ENCODE data around the gene IL17A. TPM values are rescaled to one million over a fixed set of nuclear protein-coding genes. Genes with fewer than 3 reads are reported as not detected.

Gene IL17A
- total RNA-seq, 2 donors from 2014 or later = not detected

DNA sequence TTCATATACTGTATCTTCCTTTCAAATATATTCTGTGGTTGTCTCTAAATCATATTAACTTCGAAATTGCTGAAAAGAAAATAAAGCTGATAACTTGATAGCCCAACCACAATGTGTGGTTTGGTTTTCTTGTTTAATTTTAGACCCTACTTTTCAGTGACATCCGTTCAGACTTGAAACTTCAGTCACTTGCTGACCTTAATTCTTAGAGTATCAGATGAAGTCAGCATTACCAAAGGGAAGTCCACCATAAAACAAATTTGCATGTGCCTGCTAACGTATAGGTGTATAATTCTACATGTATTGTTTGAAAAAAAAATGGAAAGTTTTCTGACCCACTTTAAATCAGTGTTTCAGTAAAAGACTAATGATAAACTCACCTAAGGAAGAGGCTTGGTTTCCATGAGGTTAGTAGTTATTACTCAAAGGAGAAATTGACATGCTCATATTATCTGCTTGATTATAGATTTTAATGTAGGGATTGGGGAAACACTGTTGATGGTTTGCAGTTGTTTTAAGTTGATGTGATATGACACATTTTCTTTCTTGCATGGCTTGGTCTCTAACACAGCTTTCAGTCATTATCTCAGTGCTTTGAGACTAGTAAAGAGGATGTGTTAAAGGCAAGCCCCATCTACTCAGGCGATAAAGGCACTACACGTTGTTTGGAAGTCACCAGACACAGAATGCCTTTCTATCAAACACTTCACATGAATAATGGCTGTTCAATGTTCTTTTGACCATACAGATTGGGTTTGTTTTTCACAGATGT is 5.2 kb upstream of the IL17A start:
- TF ChIP-seq, protein P1, sequence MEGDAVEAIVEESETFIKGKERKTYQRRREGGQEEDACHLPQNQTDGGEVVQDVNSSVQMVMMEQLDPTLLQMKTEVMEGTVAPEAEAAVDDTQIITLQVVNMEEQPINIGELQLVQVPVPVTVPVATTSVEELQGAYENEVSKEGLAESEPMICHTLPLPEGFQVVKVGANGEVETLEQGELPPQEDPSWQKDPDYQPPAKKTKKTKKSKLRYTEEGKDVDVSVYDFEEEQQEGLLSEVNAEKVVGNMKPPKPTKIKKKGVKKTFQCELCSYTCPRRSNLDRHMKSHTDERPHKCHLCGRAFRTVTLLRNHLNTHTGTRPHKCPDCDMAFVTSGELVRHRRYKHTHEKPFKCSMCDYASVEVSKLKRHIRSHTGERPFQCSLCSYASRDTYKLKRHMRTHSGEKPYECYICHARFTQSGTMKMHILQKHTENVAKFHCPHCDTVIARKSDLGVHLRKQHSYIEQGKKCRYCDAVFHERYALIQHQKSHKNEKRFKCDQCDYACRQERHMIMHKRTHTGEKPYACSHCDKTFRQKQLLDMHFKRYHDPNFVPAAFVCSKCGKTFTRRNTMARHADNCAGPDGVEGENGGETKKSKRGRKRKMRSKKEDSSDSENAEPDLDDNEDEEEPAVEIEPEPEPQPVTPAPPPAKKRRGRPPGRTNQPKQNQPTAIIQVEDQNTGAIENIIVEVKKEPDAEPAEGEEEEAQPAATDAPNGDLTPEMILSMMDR (IDR thresholded peaks at IDR 0.05) = no peak
- ATAC-seq (ENCODE audit: insufficient number of reproducible peaks, low FRiP score, low read depth) (no peak), DNase-seq (ENCODE audit: low spot score) (no peak)
- Histone ChIP-seq H3K9me3 (no peaks in the 10 kb centered on the region), H3K4me1 (ENCODE audit: control insufficient read depth in 1 of 2, low read depth in 2 of 2) (no peaks in the 10 kb centered on the region), H3K27me3 (replicated peaks; ENCODE audit: insufficient read depth) (no peaks in the 10 kb centered on the region), H3K27ac (no peak overlapping the region), H3K36me3 (no peaks in the 10 kb centered on the region), H3K4me3 (no peak overlapping the region)

DNA sequence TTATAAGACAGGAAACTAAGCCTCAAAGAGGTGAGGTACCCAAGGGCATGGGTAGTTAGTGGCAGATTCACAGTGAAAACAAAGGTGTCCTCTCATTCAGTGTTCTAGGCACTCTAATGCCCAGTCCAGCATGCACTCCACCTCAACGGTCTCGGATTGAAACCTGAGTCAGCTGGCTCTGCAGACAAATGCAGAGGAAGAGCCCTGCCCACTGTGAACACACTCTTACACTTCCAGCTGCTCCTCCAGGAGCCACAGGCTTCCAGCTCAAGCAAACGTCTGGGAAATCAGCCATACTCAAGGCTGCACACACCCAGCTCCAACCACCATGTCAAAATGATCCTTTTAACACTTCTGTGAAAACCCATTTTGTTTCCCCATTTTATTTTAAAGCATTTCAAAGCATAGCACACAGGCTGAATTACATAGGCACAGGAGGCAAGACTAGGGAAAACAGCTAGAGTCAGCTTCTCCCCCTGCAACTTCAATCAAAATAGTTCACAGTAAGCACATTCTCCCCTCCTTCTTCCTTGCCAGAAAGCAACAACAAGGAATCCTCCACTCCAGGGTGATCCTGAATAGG is 3.0 kb upstream of the IL17A start:
- Histone ChIP-seq H3K9me3 (no peaks in the 10 kb centered on the region), H3K27ac (no peak overlapping the region), H3K36me3 (no peaks in the 10 kb centered on the region), H3K27me3 (replicated peaks; ENCODE audit: insufficient read depth) (no peaks in the 10 kb centered on the region), H3K4me1 (ENCODE audit: control insufficient read depth in 1 of 2, low read depth in 2 of 2) (no peaks in the 10 kb centered on the region), H3K4me3 (no peak overlapping the region)
- TF ChIP-seq, protein P1 (IDR thresholded peaks at IDR 0.05) = no peak
- DNase-seq (ENCODE audit: low spot score) = no peak
- no peak for ATAC-seq (ENCODE audit: insufficient number of reproducible peaks, low FRiP score, low read depth)

DNA sequence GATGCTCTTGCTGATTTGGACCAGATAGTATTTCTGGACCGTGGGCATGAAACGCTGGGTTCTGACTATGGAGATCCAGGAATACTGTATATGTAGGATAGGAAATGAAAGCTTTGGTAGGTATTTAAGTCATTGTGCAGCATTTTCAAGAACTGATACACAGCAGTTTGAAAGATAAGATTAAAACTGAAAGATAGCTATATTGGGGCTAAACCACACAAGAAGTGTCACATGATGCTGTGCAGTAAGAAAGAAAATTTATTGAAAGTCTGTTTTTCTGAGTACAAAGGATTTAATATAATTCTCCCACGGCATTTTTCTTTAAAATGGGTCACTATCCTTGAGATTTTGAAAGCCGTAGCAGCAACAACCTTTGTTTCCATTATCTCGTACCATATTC is 305 bp downstream of the IL17A start:
- Histone ChIP-seq H3K4me1 (ENCODE audit: control insufficient read depth in 1 of 2, low read depth in 2 of 2) (no peaks in the 10 kb centered on the region), H3K9me3 (no peaks in the 10 kb centered on the region), H3K27ac (no peak overlapping the region), H3K36me3 (no peaks in the 10 kb centered on the region), H3K27me3 (replicated peaks; ENCODE audit: insufficient read depth) (no peaks in the 10 kb centered on the region), H3K4me3 (no peak overlapping the region)
- TF ChIP-seq, protein P1 (IDR thresholded peaks at IDR 0.05) = no peak
- ATAC-seq (ENCODE audit: insufficient number of reproducible peaks, low FRiP score, low read depth) (no peak), DNase-seq (ENCODE audit: low spot score) (no peak)

DNA sequence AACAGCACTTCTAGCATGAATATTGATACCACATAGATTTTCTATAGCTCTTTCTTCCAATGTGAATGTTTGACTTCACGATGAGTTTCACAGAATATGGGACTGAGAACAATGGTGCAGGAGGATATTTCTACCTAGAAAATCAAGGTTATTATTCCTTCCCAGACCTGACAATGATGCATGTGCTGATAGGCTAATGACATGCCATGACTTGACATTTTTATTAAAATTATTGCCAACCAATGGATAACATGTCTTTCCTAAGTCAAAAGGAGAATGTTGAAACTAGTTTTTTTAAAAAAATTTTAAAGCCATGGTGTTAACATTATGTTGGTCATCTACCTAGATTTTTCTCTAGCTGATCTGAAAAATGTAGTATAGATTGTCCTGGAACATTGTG is 923 bp downstream of the IL17A start:
- H3K4me1 ChIP-seq (ENCODE audit: control insufficient read depth in 1 of 2, low read depth in 2 of 2) = no peaks in the 10 kb centered on the region
- TF ChIP-seq, protein P1 (IDR thresholded peaks at IDR 0.05) = no peak

DNA sequence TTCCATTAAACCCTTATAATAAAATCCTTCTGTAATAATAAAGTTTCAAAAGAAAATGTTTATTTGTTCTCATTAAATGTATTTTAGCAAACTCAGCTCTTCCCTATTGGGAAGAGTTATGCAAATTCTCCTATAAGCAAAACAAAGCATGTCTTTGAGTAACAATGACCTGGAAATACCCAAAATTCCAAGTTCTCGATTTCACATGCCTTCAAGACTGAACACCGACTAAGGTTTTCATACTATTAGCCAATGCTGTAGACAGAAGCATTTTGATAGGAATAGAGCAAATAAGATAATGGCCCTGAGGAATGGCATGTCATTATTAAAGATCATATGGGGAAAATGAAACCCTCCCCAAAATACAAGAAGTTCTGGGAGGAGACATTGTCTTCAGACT is 3.8 kb downstream of the IL17A start:
- Histone ChIP-seq H3K27ac (no peak overlapping the region), H3K4me1 (ENCODE audit: control insufficient read depth in 1 of 2, low read depth in 2 of 2) (no peaks in the 10 kb centered on the region), H3K9me3 (no peaks in the 10 kb centered on the region), H3K4me3 (no peak overlapping the region), H3K27me3 (replicated peaks; ENCODE audit: insufficient read depth) (no peaks in the 10 kb centered on the region), H3K36me3 (no peaks in the 10 kb centered on the region)
- ATAC-seq (ENCODE audit: insufficient number of reproducible peaks, low FRiP score, low read depth) (no peak), DNase-seq (ENCODE audit: low spot score) (no peak)
- TF ChIP-seq, protein P1 (IDR thresholded peaks at IDR 0.05) = no peak

More for the DNA sequence above, 923 bp downstream of the IL17A start:
- Histone ChIP-seq H3K36me3 (no peaks in the 10 kb centered on the region), H3K27ac (no peak overlapping the region), H3K9me3 (no peaks in the 10 kb centered on the region), H3K27me3 (replicated peaks; ENCODE audit: insufficient read depth) (no peaks in the 10 kb centered on the region), H3K4me3 (no peak overlapping the region)
- DNase-seq (ENCODE audit: low spot score) = no peak
- ATAC-seq (ENCODE audit: insufficient number of reproducible peaks, low FRiP score, low read depth) = no peak

Data from thoracic aorta (tissue), 2 donors.